ENCODE results near the gene SERP2. TPM values are rescaled to one million over a fixed set of nuclear protein-coding genes. Genes with fewer than 3 reads are reported as not detected.

SERP2 gene
- total RNA-seq, 1 experiment from 2014 or later, result 1.8 TPM

DNA sequence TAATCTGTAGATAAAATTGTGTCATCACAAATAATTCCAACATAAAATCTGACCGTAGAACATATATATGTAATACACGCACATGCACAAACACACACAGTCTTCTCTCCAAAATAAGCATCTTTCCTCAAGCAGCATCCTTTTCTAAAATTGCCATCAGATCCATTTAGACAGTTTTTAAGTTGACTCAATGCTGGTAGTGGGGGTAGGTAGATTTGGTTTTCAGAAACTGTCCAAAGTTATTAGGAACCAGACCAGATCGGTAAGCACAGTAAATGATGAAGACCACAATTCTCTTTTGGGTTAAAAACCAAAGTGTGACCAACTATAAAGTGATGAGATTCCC, 64.6 kb downstream of the SERP2 start:
- no peak overlapping the region for H3K4me3 Mint-ChIP-seq
- no peak overlapping the region for H3T11ph ChIP-seq (ENCODE audit: low read length)
- H3K27ac ChIP-seq (ENCODE audit: insufficient read length, low read depth, low read length), result no peak overlapping the region
- TF ChIP-seq, protein P1, sequence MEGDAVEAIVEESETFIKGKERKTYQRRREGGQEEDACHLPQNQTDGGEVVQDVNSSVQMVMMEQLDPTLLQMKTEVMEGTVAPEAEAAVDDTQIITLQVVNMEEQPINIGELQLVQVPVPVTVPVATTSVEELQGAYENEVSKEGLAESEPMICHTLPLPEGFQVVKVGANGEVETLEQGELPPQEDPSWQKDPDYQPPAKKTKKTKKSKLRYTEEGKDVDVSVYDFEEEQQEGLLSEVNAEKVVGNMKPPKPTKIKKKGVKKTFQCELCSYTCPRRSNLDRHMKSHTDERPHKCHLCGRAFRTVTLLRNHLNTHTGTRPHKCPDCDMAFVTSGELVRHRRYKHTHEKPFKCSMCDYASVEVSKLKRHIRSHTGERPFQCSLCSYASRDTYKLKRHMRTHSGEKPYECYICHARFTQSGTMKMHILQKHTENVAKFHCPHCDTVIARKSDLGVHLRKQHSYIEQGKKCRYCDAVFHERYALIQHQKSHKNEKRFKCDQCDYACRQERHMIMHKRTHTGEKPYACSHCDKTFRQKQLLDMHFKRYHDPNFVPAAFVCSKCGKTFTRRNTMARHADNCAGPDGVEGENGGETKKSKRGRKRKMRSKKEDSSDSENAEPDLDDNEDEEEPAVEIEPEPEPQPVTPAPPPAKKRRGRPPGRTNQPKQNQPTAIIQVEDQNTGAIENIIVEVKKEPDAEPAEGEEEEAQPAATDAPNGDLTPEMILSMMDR (conservative IDR thresholded peaks at IDR 0.05), result no peak
- H2BK15ac ChIP-seq (ENCODE audit: low read depth, low read length), result no peak overlapping the region
- no peak overlapping the region for H2BK120ac ChIP-seq (ENCODE audit: low read depth, low read length, poor library complexity, severe bottlenecking)
- H3K56ac ChIP-seq (ENCODE audit: insufficient read length, low read depth, low read length), result no peak overlapping the region
- H3K14ac ChIP-seq (ENCODE audit: insufficient read depth, low read length), result no peak overlapping the region
- no peaks in the 10 kb centered on the region; the same call in 1 of the 2 replicates for H3K27me3 Mint-ChIP-seq (ENCODE audit: low read depth)
- H3K4me2 ChIP-seq (ENCODE audit: insufficient read depth, insufficient read length, low read length), result no peak overlapping the region
- no peak overlapping the region for H2BK5ac ChIP-seq (ENCODE audit: insufficient read length, low read length)
- no peak overlapping the region for H3K9ac ChIP-seq (ENCODE audit: extremely low read depth, insufficient read length, low read length)
- H3K23me2 ChIP-seq (ENCODE audit: insufficient read length, low read depth, low read length, poor library complexity, severe bottlenecking), result peaks cover 7% of the 10 kb centered on the region
- H2BK12ac ChIP-seq (ENCODE audit: insufficient read length, low read depth, low read length), result no peak overlapping the region
- WGBS (ENCODE audit: extremely low coverage, insufficient read length, low lambda C conversion rate), result no CpG with 5 or more reads among the region's 3 CpGs
- H4K8ac ChIP-seq (replicated peaks; ENCODE audit: insufficient read length, low read depth, low read length), result no peak overlapping the region
- no peaks in the 10 kb centered on the region for H3K4me1 ChIP-seq (ENCODE audit: insufficient read depth, low read length)
- H3K9me3 Mint-ChIP-seq, result no peaks in the 10 kb centered on the region
- no peak overlapping the region for H3K4ac ChIP-seq (ENCODE audit: low read depth, low read length)
- no peak overlapping the region for H4K5ac ChIP-seq (ENCODE audit: insufficient read length, low read depth, low read length)
- no peak overlapping the region for H2BK20ac ChIP-seq (ENCODE audit: low read depth, low read length, poor library complexity, severe bottlenecking)
- H4K20me1 ChIP-seq (ENCODE audit: control insufficient read depth, insufficient read depth, insufficient read length), result no peaks in the 10 kb centered on the region
- H3K18ac ChIP-seq (ENCODE audit: insufficient read length, low read depth, low read length), result no peak overlapping the region
- no peaks in the 10 kb centered on the region for H3K79me2 ChIP-seq (ENCODE audit: insufficient read depth, low read length)
- no peak for DNase-seq
- H3K27ac Mint-ChIP-seq, result no peak overlapping the region; a peak in 1 of 7 replicates
- H2AK5ac ChIP-seq (ENCODE audit: insufficient read length, low read length), result no peak overlapping the region
- H3K79me1 ChIP-seq (ENCODE audit: insufficient read depth, low read depth, low read length, poor library complexity, severe bottlenecking), result peaks cover 6% of the 10 kb centered on the region
- H3K36me3 Mint-ChIP-seq (ENCODE audit: insufficient read depth in 1 of 3, low read depth in 3 of 3), result peaks cover 19 to 28% (median 21%) of the 10 kb centered on the region in 3 experiments; a peak in 6 of 7 replicates
- peaks cover 28 to 29% of the 10 kb centered on the region in 2 experiments for H3K4me1 Mint-ChIP-seq
- H3K27me3 ChIP-seq (ENCODE audit: insufficient read depth, low read length), result no peaks in the 10 kb centered on the region
- no peaks in the 10 kb centered on the region for H3K9me3 ChIP-seq (ENCODE audit: control insufficient read depth, low read depth, low read length)
- no peak overlapping the region for H3K23ac ChIP-seq (ENCODE audit: insufficient read length, low read depth, low read length)
- no peak overlapping the region for H2AFZ ChIP-seq (ENCODE audit: low read length)
- no peak overlapping the region for H4K91ac ChIP-seq (ENCODE audit: insufficient read length, low read depth, low read length)
